ENCODE results near the gene TMTC2.

Gene TMTC2

DNA sequence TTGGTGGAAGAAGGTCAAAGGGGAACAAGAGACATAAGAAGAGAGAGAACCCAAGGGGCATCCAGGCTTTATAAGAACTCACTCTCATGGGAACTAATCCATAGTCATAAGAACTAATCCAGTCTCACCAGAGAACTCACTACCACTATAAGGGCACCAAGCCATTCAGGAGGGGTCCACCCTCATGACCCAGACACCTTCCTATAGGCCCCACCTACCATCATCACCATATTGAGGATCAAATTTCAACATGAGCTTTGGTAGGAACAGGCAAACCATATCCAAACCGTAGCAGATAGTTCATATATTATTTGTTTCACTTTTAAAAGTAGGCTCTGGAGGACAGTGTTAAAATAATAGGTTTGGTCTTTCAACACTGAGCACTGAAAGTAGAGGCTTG lies 350.1 kb downstream of the TMTC2 start:
- H3K4me1 ChIP-seq (ENCODE audit: insufficient read depth, low read length), result no peaks in the 10 kb centered on the region

DNA sequence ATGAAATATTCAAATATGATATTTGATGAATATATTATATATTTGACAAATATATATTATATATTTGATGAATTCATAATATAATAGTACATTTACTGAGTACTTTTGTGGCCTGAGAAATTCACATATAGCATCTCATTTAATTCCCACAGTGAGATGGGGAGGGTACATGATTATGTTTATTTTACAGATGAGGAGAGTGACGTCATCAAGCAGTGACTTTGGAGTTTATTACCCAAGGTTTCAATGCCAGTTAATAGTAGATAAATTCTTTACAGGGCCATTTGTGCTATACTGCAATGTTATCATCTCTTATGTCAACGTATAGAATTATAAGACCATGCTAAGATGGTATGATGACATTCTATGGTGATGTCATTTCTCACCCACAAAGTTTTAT lies 352.7 kb downstream of the TMTC2 start:
- H2AFZ ChIP-seq (ENCODE audit: low read depth, low read length), result no peak overlapping the region
- peaks cover 14% of the 10 kb centered on the region for H3K4me1 ChIP-seq (ENCODE audit: insufficient read depth, low read length)
- no peaks in the 10 kb centered on the region for H3K36me3 ChIP-seq (ENCODE audit: insufficient read depth, low read length)
- H3K4me3 ChIP-seq (ENCODE audit: low read length), result no peak overlapping the region
- no peaks in the 10 kb centered on the region for H3K27me3 ChIP-seq (ENCODE audit: insufficient read depth, low read length)
- H3K9me3 ChIP-seq (ENCODE audit: low read length), result no peaks in the 10 kb centered on the region

More for the DNA sequence above, 350.1 kb downstream of the TMTC2 start:
- Histone ChIP-seq H3K27me3 (ENCODE audit: insufficient read depth, low read length) (no peaks in the 10 kb centered on the region), H3K4me3 (ENCODE audit: low read length) (no peak overlapping the region), H2AFZ (ENCODE audit: low read depth, low read length) (no peak overlapping the region), H3K36me3 (ENCODE audit: insufficient read depth, low read length) (no peaks in the 10 kb centered on the region), H3K9me3 (ENCODE audit: low read length) (no peaks in the 10 kb centered on the region)

DNA sequence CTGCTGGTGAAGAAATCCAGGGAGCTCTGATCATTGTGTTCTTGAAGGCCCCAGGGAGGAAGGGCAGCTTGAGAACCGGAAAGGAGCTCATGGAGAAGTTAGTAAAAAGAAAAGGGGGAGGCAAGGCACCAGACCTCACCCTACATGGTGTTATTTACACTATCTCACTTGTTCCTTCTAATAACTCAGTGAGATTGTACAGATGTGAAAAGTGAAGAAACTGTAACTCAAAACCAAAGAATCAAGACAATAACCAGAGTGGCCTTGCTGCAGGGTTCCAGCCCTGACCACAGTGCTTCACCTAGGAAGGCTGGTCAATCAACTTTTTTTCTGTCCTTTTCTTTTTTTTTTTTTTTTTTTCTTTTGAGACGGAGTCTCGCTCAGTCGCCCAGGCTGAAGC lies 353.6 kb downstream of the TMTC2 start:
- no peaks in the 10 kb centered on the region for H3K27me3 ChIP-seq (ENCODE audit: insufficient read depth, low read length)

DNA sequence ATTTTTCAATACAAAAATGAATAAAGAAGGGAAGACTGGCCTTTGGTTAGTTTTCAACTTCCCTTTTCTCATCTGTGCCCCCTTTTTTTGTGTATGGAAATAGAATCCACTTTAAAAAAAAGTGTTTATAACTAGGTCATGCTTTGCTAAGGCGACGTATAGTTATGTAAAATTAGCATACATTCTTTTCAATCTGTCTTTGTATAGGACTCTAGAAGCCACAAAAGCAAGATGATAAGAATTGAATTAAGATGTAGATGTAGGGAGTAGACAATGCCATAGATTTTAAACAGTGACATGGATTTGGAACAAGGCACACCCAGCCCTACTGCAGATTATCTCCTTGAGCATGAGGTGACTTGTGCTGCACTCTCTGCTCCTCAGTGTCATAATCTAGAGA lies 354.3 kb downstream of the TMTC2 start:
- no peaks in the 10 kb centered on the region for H3K27me3 ChIP-seq (ENCODE audit: insufficient read depth, low read length)
- no peak overlapping the region for H2AFZ ChIP-seq (ENCODE audit: low read depth, low read length)
- no peaks in the 10 kb centered on the region for H3K36me3 ChIP-seq (ENCODE audit: insufficient read depth, low read length)
- H3K4me1 ChIP-seq (ENCODE audit: insufficient read depth, low read length), result peaks cover 14% of the 10 kb centered on the region
- H3K9me3 ChIP-seq (ENCODE audit: low read length), result no peaks in the 10 kb centered on the region
- no peak overlapping the region for H3K4me3 ChIP-seq (ENCODE audit: low read length)

More for the DNA sequence above, 353.6 kb downstream of the TMTC2 start:
- H3K4me3 ChIP-seq (ENCODE audit: low read length), result no peak overlapping the region
- no peaks in the 10 kb centered on the region for H3K9me3 ChIP-seq (ENCODE audit: low read length)
- no peaks in the 10 kb centered on the region for H3K36me3 ChIP-seq (ENCODE audit: insufficient read depth, low read length)
- H2AFZ ChIP-seq (ENCODE audit: low read depth, low read length), result no peak overlapping the region
- peaks cover 14% of the 10 kb centered on the region for H3K4me1 ChIP-seq (ENCODE audit: insufficient read depth, low read length)

DNA sequence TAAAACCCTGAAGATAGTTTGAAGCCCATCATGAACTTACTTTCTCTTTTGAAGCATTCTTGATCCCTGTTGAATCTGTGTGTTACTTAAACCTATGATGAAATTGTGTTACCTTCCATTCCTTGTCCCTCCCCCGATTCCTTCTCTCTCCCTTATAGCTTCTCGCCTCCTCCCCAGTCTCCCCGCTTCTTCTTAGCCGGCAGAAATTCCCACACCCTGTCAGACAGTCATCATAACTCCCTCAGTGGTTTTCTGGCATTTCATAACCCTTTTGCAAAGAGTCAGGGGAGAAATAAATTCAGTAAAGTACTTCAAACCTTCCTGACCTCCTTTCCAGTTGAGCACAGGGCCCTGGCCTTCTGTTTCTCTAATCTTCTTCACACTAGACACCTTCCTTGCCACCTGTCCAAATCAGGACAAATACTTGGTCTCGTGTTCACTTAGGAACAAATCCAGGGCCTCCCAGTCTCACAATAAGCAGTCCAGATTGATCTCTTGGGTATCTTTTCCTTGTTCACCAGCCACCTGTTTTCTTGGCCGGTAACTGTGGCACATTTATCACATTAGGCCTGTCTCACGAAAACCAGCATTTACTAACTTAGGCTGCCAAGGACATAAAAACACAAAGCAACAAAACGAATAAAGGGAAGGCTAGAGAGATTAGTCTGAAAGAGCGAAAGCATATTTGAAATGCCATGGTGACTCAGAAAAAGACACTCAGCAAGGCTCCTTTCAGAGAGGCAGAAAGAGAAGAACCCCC lies 355.9 kb downstream of the TMTC2 start:
- Histone ChIP-seq H3K36me3 (ENCODE audit: insufficient read depth, low read length) (peaks cover 3% of the 10 kb centered on the region), H3K4me1 (ENCODE audit: insufficient read depth, low read length) (peaks cover 14% of the 10 kb centered on the region), H3K27me3 (ENCODE audit: insufficient read depth, low read length) (no peaks in the 10 kb centered on the region), H2AFZ (ENCODE audit: low read depth, low read length) (no peak overlapping the region), H3K9me3 (ENCODE audit: low read length) (no peaks in the 10 kb centered on the region), H3K4me3 (ENCODE audit: low read length) (no peak overlapping the region)

DNA sequence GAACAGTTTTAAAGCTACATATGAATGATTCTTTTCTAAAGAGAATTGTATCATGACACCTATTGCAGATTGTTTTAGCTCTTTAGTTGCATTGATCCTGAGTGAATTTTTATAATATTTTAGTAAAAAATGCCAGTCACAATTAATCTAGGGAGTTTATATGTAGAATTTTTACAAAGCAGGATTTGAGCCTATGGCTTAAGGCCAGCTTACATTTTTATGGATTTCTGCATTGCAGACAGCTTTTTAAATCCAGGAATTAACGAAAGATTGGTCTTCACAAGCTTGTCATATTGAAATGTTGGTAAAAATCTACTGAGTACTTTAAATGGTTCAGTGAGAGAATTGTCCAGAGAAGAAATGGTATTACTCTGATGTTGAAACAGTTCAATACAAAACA lies 358.0 kb downstream of the TMTC2 start:
- H2AFZ ChIP-seq (ENCODE audit: low read depth, low read length), result no peak overlapping the region
- H3K4me1 ChIP-seq (ENCODE audit: insufficient read depth, low read length), result peaks cover 14% of the 10 kb centered on the region
- H3K9me3 ChIP-seq (ENCODE audit: low read length), result no peaks in the 10 kb centered on the region
- H3K4me3 ChIP-seq (ENCODE audit: low read length), result no peak overlapping the region
- no peaks in the 10 kb centered on the region for H3K27me3 ChIP-seq (ENCODE audit: insufficient read depth, low read length)
- peaks cover 3% of the 10 kb centered on the region for H3K36me3 ChIP-seq (ENCODE audit: insufficient read depth, low read length)

DNA sequence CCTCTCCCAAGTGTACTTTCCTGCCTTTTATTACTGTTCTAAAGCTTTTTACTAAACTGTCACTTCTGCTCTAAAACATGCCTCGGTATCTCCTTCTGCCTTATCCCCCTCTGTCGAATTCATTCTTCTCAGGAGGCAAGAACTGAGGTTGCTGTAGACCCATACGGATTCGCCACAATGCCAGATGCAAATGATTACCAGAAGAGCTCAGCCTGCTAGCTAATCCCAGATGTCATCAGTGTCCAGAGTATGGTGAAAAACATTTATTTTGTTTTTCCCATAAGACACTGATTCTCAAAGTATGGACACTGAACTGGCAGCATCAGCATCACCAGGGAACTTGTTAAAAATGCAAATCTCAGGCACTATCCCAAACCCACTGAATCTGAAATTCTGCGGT lies 359.3 kb downstream of the TMTC2 start:
- Histone ChIP-seq H3K4me3 (ENCODE audit: low read length) (no peak overlapping the region), H3K4me1 (ENCODE audit: insufficient read depth, low read length) (peaks cover 14% of the 10 kb centered on the region), H3K9me3 (ENCODE audit: low read length) (no peaks in the 10 kb centered on the region), H2AFZ (ENCODE audit: low read depth, low read length) (no peak overlapping the region), H3K27me3 (ENCODE audit: insufficient read depth, low read length) (no peaks in the 10 kb centered on the region), H3K36me3 (ENCODE audit: insufficient read depth, low read length) (peaks cover 7% of the 10 kb centered on the region)

DNA sequence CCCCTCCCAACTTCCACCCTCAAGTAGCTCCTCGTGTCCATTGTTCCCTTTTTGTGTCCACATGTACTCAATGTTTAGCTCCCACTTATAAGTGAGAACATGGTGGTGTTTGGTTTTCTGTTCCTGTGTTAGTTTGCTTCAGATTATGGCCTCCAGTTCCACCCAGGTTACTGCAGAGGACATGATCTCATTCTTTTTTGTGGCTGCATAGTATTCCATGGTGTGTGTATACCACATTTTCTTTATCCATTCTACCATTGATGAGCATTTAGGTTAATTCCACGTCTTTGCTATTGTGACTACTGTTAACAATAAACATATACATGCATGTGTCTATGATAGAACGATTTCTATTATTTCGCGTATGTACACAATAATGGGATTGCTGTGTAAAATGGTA lies 362.6 kb downstream of the TMTC2 start:
- no peak overlapping the region for H2AFZ ChIP-seq (ENCODE audit: low read depth, low read length)
- H3K27me3 ChIP-seq (ENCODE audit: insufficient read depth, low read length), result no peaks in the 10 kb centered on the region
- H3K9me3 ChIP-seq (ENCODE audit: low read length), result no peaks in the 10 kb centered on the region
- H3K4me3 ChIP-seq (ENCODE audit: low read length), result no peak overlapping the region
- H3K4me1 ChIP-seq (ENCODE audit: insufficient read depth, low read length), result no peaks in the 10 kb centered on the region
- H3K36me3 ChIP-seq (ENCODE audit: insufficient read depth, low read length), result peaks cover 17% of the 10 kb centered on the region

DNA sequence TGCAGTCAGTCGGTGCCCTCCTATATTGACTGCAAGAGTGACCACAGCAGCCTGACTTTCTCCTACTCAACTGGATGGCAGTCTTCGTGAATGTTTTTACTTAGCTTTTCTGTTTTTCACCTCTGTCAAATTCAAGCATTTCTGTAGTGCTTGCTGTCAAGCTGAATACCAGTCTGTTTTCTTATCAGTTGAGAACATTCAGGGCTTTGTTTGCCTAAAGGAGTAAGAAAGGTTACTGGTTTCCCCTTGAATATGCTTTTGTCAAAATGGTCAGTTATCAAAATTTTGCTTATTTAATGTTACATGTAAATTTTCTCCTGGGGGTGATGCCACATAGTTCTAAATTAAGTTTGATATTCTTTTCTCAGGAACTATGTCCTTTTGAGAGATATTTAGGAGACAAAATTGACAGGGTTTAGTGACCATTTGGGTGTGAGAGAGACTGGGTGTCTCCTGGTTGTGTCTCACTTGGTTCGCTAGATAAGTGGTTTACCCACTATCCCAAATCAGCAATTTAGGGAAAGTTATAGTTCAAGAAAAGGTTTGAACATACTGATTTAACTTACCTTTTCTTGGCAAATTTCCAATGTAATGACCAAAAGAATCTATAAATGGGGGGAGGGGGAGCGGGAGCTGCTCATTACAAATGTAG lies 366.3 kb downstream of the TMTC2 start:
- Histone ChIP-seq H3K36me3 (ENCODE audit: insufficient read depth, low read length) (peaks cover 20% of the 10 kb centered on the region), H3K27me3 (ENCODE audit: insufficient read depth, low read length) (no peaks in the 10 kb centered on the region), H3K4me1 (ENCODE audit: insufficient read depth, low read length) (no peaks in the 10 kb centered on the region), H2AFZ (ENCODE audit: low read depth, low read length) (no peak overlapping the region), H3K9me3 (ENCODE audit: low read length) (peaks cover 2% of the 10 kb centered on the region), H3K4me3 (ENCODE audit: low read length) (no peak overlapping the region)

DNA sequence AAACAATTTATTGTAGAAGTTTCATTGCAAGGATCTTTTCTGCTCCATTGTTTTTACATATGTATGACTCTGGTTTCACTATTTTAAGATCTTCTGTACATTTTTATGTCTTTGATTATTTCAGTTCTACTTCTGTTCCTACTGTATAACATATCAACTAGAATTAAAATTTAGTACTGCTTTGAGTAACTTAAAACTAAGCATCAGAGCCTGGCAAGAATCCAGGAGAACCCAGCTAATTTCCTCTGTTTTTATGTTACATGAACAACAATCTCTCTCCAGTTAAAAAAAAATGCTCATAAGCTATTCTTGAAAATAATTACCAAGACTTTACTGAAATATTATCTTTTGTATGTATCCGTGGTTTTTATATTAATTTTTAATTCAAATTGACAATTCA lies 370.7 kb downstream of the TMTC2 start:
- Histone ChIP-seq H3K27me3 (ENCODE audit: insufficient read depth, low read length) (no peaks in the 10 kb centered on the region), H3K4me1 (ENCODE audit: insufficient read depth, low read length) (no peaks in the 10 kb centered on the region), H2AFZ (ENCODE audit: low read depth, low read length) (no peak overlapping the region), H3K36me3 (ENCODE audit: insufficient read depth, low read length) (peaks cover 11% of the 10 kb centered on the region), H3K9me3 (ENCODE audit: low read length) (peaks cover 2% of the 10 kb centered on the region), H3K4me3 (ENCODE audit: low read length) (no peak overlapping the region)

DNA sequence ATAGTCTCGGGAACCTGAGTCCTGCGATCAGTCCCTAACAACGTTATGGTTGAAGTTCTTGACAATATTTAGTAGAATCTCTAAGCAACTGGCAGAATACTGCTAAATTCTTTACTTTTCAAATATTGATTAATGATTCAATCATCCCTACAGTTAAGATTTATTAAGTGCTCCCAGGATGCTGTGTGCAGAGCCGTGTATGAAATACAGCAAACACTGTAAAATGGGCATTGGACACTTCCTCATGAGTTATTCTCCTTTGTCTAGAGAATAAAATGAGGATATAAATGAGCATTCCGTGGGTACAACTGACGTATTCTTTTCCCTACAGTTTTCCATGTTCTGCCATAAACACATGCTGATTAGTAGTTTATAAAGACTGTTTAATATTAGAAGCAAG lies 372.4 kb downstream of the TMTC2 start:
- peaks cover 2% of the 10 kb centered on the region for H3K9me3 ChIP-seq (ENCODE audit: low read length)
- no peaks in the 10 kb centered on the region for H3K4me1 ChIP-seq (ENCODE audit: insufficient read depth, low read length)
- no peak overlapping the region for H3K4me3 ChIP-seq (ENCODE audit: low read length)
- H2AFZ ChIP-seq (ENCODE audit: low read depth, low read length), result no peak overlapping the region
- no peaks in the 10 kb centered on the region for H3K27me3 ChIP-seq (ENCODE audit: insufficient read depth, low read length)
- H3K36me3 ChIP-seq (ENCODE audit: insufficient read depth, low read length), result peaks cover 5% of the 10 kb centered on the region

DNA sequence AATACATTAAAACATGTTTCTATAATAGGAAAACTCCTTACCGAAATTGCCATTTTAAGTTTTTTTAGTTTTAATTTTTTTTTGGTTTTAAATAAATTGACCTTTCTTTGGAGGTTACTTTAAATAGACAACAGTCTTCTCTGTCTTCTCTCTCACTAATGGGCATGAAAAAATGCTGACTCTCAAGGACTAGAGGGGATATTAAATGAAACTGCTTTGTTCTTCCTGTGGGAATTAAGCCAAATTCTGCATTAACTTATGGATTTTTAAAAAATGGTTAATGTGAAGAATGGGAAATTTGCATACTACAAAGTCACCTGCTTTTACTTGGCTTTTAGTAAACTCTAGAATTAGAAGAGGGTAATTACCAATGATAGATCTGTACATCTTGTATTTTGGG lies 378.9 kb downstream of the TMTC2 start:
- Histone ChIP-seq H3K4me3 (ENCODE audit: low read length) (no peak overlapping the region), H3K9me3 (ENCODE audit: low read length) (no peaks in the 10 kb centered on the region), H3K4me1 (ENCODE audit: insufficient read depth, low read length) (no peaks in the 10 kb centered on the region), H2AFZ (ENCODE audit: low read depth, low read length) (no peak overlapping the region), H3K36me3 (ENCODE audit: insufficient read depth, low read length) (no peaks in the 10 kb centered on the region), H3K27me3 (ENCODE audit: insufficient read depth, low read length) (no peaks in the 10 kb centered on the region)

DNA sequence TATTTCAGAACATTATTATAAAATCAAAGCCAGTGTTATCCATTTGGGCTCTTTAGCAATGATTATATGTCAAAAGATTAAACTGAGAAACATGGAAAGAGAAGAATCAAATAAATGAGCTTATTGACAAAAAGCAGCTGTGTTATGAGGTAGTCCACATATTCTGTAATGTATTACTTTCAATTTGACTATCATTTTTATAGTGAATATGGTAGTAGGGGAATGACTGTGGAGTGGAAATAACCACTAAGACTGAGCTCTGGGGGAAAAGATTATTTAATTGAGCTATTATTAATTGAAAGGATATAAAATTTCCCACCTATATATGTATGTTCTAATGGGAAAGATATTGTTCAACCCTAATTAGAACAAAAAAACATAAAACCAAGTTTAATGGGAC lies 381.3 kb downstream of the TMTC2 start:
- H3K9me3 ChIP-seq (ENCODE audit: low read length), result peaks cover 2% of the 10 kb centered on the region
- H2AFZ ChIP-seq (ENCODE audit: low read depth, low read length), result no peak overlapping the region
- no peaks in the 10 kb centered on the region for H3K4me1 ChIP-seq (ENCODE audit: insufficient read depth, low read length)
- H3K36me3 ChIP-seq (ENCODE audit: insufficient read depth, low read length), result no peaks in the 10 kb centered on the region
- H3K4me3 ChIP-seq (ENCODE audit: low read length), result no peak overlapping the region
- no peaks in the 10 kb centered on the region for H3K27me3 ChIP-seq (ENCODE audit: insufficient read depth, low read length)

Measured in neuron (in vitro differentiated cells).